IPS DF 6.9 (cell line): Measurements from ENCODE around the gene WLS.

Experiments used
- DNase-seq: peaks from one replicate; pipeline ENCODE4 v3.0.0-alpha.2; 2013; ENCODE audit warnings: low read depth, low spot score
- H3K27ac ChIP-seq: one replicate; pipeline ENCODE4 v1.5.1; 2013; ENCODE audit warnings: low read length, control low read depth
- H3K27me3 ChIP-seq: 2 replicates; pipeline ENCODE4 v1.6.1; 2013; ENCODE audit warnings: mild to moderate bottlenecking, low read length; ENCODE audit not compliant: control insufficient read depth, insufficient read depth
- H3K36me3 ChIP-seq: 2 replicates; pipeline ENCODE4 v1.6.1; 2013; ENCODE audit warnings: low read length; ENCODE audit not compliant: control insufficient read depth, insufficient read depth
- H3K4me1 ChIP-seq: 2 replicates; pipeline ENCODE4 v1.6.1; 2013; ENCODE audit warnings: low read length; ENCODE audit not compliant: control insufficient read depth, insufficient read depth
- H3K4me3 ChIP-seq: 2 replicates; pipeline ENCODE4 v1.5.1; 2013; ENCODE audit warnings: mild to moderate bottlenecking, low read length
- H3K9me3 ChIP-seq: 2 replicates; pipeline ENCODE4 v1.6.1; 2013; ENCODE audit warnings: low read length, inconsistent platforms; ENCODE audit not compliant: control insufficient read depth, insufficient read depth
- WGBS: extraction: QIAGEN DNeasy Blood & Tissue Kit; methylation state at CpG from one replicate; pipeline ENCODE4 v1.1.7; 2013; ENCODE audit warnings: mixed read lengths, missing lambda C conversion rate; ENCODE audit not compliant: insufficient read length, insufficient coverage; 5-methylcytosine and 5-hydroxymethylcytosine counted together

Gene WLS

GRCh38 chr1:68216089-68216772 is 16.1 kb downstream of the WLS start:
- H3K4me3 ChIP-seq: no peak overlapping the region
- no peak overlapping the region for H3K27ac ChIP-seq
- H3K4me1 ChIP-seq: no peaks in the 10 kb centered on the region; the same call in 1 of the 2 replicates
- H3K9me3 ChIP-seq: no peaks in the 10 kb centered on the region
- H3K27me3 ChIP-seq: no peaks in the 10 kb centered on the region
- no peak for DNase-seq
- no CpG with 5 or more reads among the region's 2 CpGs for WGBS
- H3K36me3 ChIP-seq: no peaks in the 10 kb centered on the region

- no peaks in the 10 kb centered on the region for H3K27me3 ChIP-seq
- H3K27ac ChIP-seq: no peak overlapping the region
- WGBS: no CpG with 5 or more reads among the region's 5 CpGs
- no peak for DNase-seq
- no peaks in the 10 kb centered on the region for H3K9me3 ChIP-seq
- no peaks in the 10 kb centered on the region for H3K36me3 ChIP-seq
- H3K4me3 ChIP-seq: no peak overlapping the region
- no peaks in the 10 kb centered on the region; the same call in 1 of the 2 replicates for H3K4me1 ChIP-seq
Measured at GRCh38 chr1:68213843-68214242, 18.5 kb downstream of the WLS start.

- Histone ChIP-seq H3K27me3 (no peaks in the 10 kb centered on the region), H3K27ac (no peak overlapping the region), H3K36me3 (no peaks in the 10 kb centered on the region), H3K4me1 (no peaks in the 10 kb centered on the region), H3K4me3 (no peak overlapping the region), H3K9me3 (no peaks in the 10 kb centered on the region)
- no peak for DNase-seq
- no CpG with 5 or more reads among the region's 6 CpGs for WGBS
Measured at GRCh38 chr1:68211761-68212380, 20.5 kb downstream of the WLS start.

GRCh38 chr1:68210829-68211228 is 21.5 kb downstream of the WLS start:
- no CpG with 5 or more reads among the region's 2 CpGs for WGBS
- Histone ChIP-seq H3K4me3 (no peak overlapping the region), H3K36me3 (no peaks in the 10 kb centered on the region), H3K9me3 (no peaks in the 10 kb centered on the region), H3K27me3 (no peaks in the 10 kb centered on the region), H3K4me1 (no peaks in the 10 kb centered on the region), H3K27ac (no peak overlapping the region)
- no peak for DNase-seq

- no peaks in the 10 kb centered on the region for H3K36me3 ChIP-seq
- DNase-seq: no peak
- H3K4me3 ChIP-seq: no peak overlapping the region
- H3K9me3 ChIP-seq: no peaks in the 10 kb centered on the region
- H3K27ac ChIP-seq: no peak overlapping the region
- no peaks in the 10 kb centered on the region for H3K4me1 ChIP-seq
- H3K27me3 ChIP-seq: no peaks in the 10 kb centered on the region
Measured at GRCh38 chr1:68210027-68210426, 22.3 kb downstream of the WLS start.

- WGBS: no CpG with 5 or more reads among the region's 3 CpGs
- DNase-seq: no peak
- Histone ChIP-seq H3K4me1 (no peaks in the 10 kb centered on the region), H3K9me3 (no peaks in the 10 kb centered on the region), H3K27me3 (no peaks in the 10 kb centered on the region), H3K36me3 (no peaks in the 10 kb centered on the region), H3K27ac (no peak overlapping the region), H3K4me3 (no peak overlapping the region)
Measured at GRCh38 chr1:68206848-68207689, 25.3 kb downstream of the WLS start.

GRCh38 chr1:68205794-68206358 is 26.4 kb downstream of the WLS start:
- H3K4me1 ChIP-seq: no peaks in the 10 kb centered on the region
- 100% methylated on average over 1 of the region's 3 CpGs for WGBS
- no peak for DNase-seq
- no peak overlapping the region for H3K4me3 ChIP-seq
- H3K27ac ChIP-seq: no peak overlapping the region
- H3K36me3 ChIP-seq: no peaks in the 10 kb centered on the region
- no peaks in the 10 kb centered on the region for H3K9me3 ChIP-seq
- H3K27me3 ChIP-seq: no peaks in the 10 kb centered on the region

- no peaks in the 10 kb centered on the region for H3K27me3 ChIP-seq
- no peaks in the 10 kb centered on the region for H3K36me3 ChIP-seq
- H3K27ac ChIP-seq: no peak overlapping the region
- H3K9me3 ChIP-seq: no peaks in the 10 kb centered on the region
- no peak for DNase-seq
- H3K4me1 ChIP-seq: no peaks in the 10 kb centered on the region
- no peak overlapping the region for H3K4me3 ChIP-seq
- no CpG with 5 or more reads among the region's 4 CpGs for WGBS
Measured at GRCh38 chr1:68204977-68205630, 27.2 kb downstream of the WLS start.

- Histone ChIP-seq H3K4me3 (no peak overlapping the region), H3K4me1 (no peaks in the 10 kb centered on the region), H3K27ac (no peak overlapping the region), H3K27me3 (no peaks in the 10 kb centered on the region), H3K9me3 (no peaks in the 10 kb centered on the region), H3K36me3 (no peaks in the 10 kb centered on the region)
- WGBS: no CpG with 5 or more reads among the region's 5 CpGs
- DNase-seq: no peak
Measured at GRCh38 chr1:68202239-68202832, 30.0 kb downstream of the WLS start.
